ENCODE results near the gene ZNF417. TPM values are rescaled to one million over a fixed set of nuclear protein-coding genes. Genes with fewer than 3 reads are reported as not detected.
"Not testable (repeated sequence)": the region's sequence is repeated elsewhere in the genome, so short reads cannot be mapped to it uniquely, and the experiment has no call there.

Gene ZNF417
- total RNA-seq, 1 experiment from 2014 or later: 16.6 TPM

DNA sequence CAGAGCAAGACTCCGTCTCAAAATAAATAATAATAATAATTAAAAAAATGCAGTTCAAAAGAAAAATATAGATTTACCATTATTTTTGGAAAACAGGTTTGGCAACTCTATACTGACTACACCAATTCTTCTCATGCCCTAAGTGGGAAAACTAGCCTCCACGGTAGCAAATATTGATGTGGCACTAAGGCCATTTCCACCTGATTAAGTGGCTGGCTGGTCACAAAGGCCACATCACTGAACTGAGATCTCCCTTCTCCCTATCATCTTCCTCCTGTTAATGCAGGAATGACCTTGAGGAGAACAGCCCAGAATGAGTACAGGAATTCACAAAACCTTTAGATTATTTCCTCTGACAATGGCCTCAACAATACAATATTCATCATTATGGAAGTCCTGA is 46.2 kb downstream of the ZNF417 start:
- Mint-ChIP-seq H3K9me3 (ENCODE audit: unreplicated experiment) (peaks cover 18% of the 10 kb centered on the region), H3K4me3 (ENCODE audit: unreplicated experiment) (no peak overlapping the region), H3K27me3 (ENCODE audit: insufficient read depth, unreplicated experiment) (no peaks in the 10 kb centered on the region), H3K4me1 (ENCODE audit: low read depth, unreplicated experiment) (no peaks in the 10 kb centered on the region), H3K36me3 (ENCODE audit: insufficient read depth, unreplicated experiment) (peaks cover 100% of the 10 kb centered on the region), H3K27ac (ENCODE audit: unreplicated experiment) (peak overlapping the region; percentile 57)
- Histone ChIP-seq H3K36me3 (ENCODE audit: control insufficient read depth, insufficient read depth, low read length) (peaks cover 8% of the 10 kb centered on the region), H3K9me3 (peaks cover 55% of the 10 kb centered on the region), H3K4me1 (no peaks in the 10 kb centered on the region), H3K27me3 (replicated peaks; ENCODE audit: control insufficient read depth, insufficient read depth, low read length) (no peaks in the 10 kb centered on the region), H3K4me3 (ENCODE audit: low read depth, low read length) (no peak overlapping the region)
- BruUV-seq (replicated peaks): no TSS peak
- intact Hi-C loops (cut with micrococcal nuclease; ENCODE audit: unreplicated experiment): no loop called here
- DNase-seq: no peak
- ChIA-PET POLR2A (interaction anchor here (0.7 kb wide), 1 partner anchor 50 kb away, joined by 3 read pairs; no protein-coding TSS in a partner anchor), CTCF (no interaction called here)
- TF ChIP-seq, protein P1, sequence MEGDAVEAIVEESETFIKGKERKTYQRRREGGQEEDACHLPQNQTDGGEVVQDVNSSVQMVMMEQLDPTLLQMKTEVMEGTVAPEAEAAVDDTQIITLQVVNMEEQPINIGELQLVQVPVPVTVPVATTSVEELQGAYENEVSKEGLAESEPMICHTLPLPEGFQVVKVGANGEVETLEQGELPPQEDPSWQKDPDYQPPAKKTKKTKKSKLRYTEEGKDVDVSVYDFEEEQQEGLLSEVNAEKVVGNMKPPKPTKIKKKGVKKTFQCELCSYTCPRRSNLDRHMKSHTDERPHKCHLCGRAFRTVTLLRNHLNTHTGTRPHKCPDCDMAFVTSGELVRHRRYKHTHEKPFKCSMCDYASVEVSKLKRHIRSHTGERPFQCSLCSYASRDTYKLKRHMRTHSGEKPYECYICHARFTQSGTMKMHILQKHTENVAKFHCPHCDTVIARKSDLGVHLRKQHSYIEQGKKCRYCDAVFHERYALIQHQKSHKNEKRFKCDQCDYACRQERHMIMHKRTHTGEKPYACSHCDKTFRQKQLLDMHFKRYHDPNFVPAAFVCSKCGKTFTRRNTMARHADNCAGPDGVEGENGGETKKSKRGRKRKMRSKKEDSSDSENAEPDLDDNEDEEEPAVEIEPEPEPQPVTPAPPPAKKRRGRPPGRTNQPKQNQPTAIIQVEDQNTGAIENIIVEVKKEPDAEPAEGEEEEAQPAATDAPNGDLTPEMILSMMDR (IDR thresholded peaks at IDR 0.05; ENCODE audit: insufficient read depth in 1 of 2, low read depth in 1 of 2, low read length in 1 of 2, severe bottlenecking in 1 of 2, unreplicated experiment in 1 of 2): no peak

DNA sequence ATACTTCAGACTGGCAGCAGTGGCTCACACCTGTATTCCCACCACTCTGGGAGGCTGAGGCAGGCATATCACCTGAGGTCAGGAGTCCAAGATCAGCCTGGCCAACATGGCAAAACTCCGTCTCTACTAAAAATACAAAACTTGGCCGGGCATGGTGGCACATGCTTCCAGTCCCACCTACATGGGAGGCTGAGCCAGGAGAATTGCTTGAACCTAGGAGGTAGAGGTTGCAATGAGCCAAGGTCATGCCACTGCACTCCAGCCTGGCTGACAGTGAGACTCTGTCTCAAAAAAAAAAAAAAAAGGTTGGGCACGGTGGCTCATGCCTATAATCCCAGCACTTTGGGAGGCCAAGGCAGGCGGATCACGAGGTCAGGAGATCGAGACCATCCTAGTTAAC is 46.7 kb downstream of the ZNF417 start:
- DNase-seq; intact Hi-C loops (cut with micrococcal nuclease; ENCODE audit: unreplicated experiment); H3K4me1 Mint-ChIP-seq (ENCODE audit: low read depth, unreplicated experiment); BruUV-seq (replicated peaks); H3K4me3 ChIP-seq (ENCODE audit: low read depth, low read length); H3K4me1 ChIP-seq; H3K27me3 ChIP-seq (replicated peaks; ENCODE audit: control insufficient read depth, insufficient read depth, low read length); H3K4me3 Mint-ChIP-seq (ENCODE audit: unreplicated experiment); H3K27me3 Mint-ChIP-seq (ENCODE audit: insufficient read depth, unreplicated experiment); H3K36me3 ChIP-seq (ENCODE audit: control insufficient read depth, insufficient read depth, low read length); CTCF ChIA-PET: not testable (repeated sequence)
- H3K27ac Mint-ChIP-seq (ENCODE audit: unreplicated experiment): peak overlapping the region; percentile 57
- peaks cover 15% of the 10 kb centered on the region for H3K9me3 Mint-ChIP-seq (ENCODE audit: unreplicated experiment)
- POLR2A ChIA-PET: interaction anchor here (0.7 kb wide), 1 partner anchor 50 kb away, joined by 3 read pairs; no protein-coding TSS in a partner anchor
- H3K9me3 ChIP-seq: peaks cover 55% of the 10 kb centered on the region
- H3K36me3 Mint-ChIP-seq (ENCODE audit: insufficient read depth, unreplicated experiment): peaks cover 100% of the 10 kb centered on the region

GRCh38 chr19:57867868-57868492 is 48.4 kb downstream of the ZNF417 start:
- CTCF ChIA-PET: no interaction called here
- H3K36me3 ChIP-seq (ENCODE audit: control insufficient read depth, insufficient read depth, low read length): peaks cover 9% of the 10 kb centered on the region
- TF ChIP-seq, protein P1 (IDR thresholded peaks at IDR 0.05; ENCODE audit: insufficient read depth in 1 of 2, low read depth in 1 of 2, low read length in 1 of 2, severe bottlenecking in 1 of 2, unreplicated experiment in 1 of 2): no peak
- H3K27me3 ChIP-seq (replicated peaks; ENCODE audit: control insufficient read depth, insufficient read depth, low read length): no peaks in the 10 kb centered on the region
- POLR2A ChIA-PET: no interaction called here
- no peak for DNase-seq
- H3K9me3 ChIP-seq: peaks cover 45% of the 10 kb centered on the region
- Mint-ChIP-seq H3K9me3 (ENCODE audit: unreplicated experiment) (no peaks in the 10 kb centered on the region), H3K4me1 (ENCODE audit: low read depth, unreplicated experiment) (no peaks in the 10 kb centered on the region), H3K27me3 (ENCODE audit: insufficient read depth, unreplicated experiment) (no peaks in the 10 kb centered on the region), H3K4me3 (ENCODE audit: unreplicated experiment) (peak overlapping the region; percentile 37), H3K36me3 (ENCODE audit: insufficient read depth, unreplicated experiment) (peaks cover 100% of the 10 kb centered on the region), H3K27ac (ENCODE audit: unreplicated experiment) (no peak overlapping the region)
- H3K4me3 ChIP-seq (ENCODE audit: low read depth, low read length): no peak overlapping the region
- BruUV-seq (replicated peaks): no TSS peak
- H3K4me1 ChIP-seq: no peaks in the 10 kb centered on the region
- intact Hi-C loops (cut with micrococcal nuclease; ENCODE audit: unreplicated experiment): no loop called here

Other genes starting within 250 kb of the ZNF417 start
- gene ZSCAN4, start 247.7 kb downstream of the ZNF417 start, total RNA-seq (2022): not detected in 2 replicates
- 12.7 and 14.8 TPM in 2 replicates for gene ZNF551, start 234.6 kb downstream of the ZNF417 start, total RNA-seq (2022)
- gene ZNF154, start 207.4 kb downstream of the ZNF417 start, total RNA-seq (2022): not detected in 2 replicates
- gene ZNF671, start 189.0 kb downstream of the ZNF417 start, total RNA-seq (2022): not detected in 2 replicates
- 15.6 and 16.0 TPM in 2 replicates for gene ZNF776, start 169.8 kb downstream of the ZNF417 start, total RNA-seq (2022)
- 6.2 and 9.1 TPM in 2 replicates for gene ZNF586, start 146.9 kb downstream of the ZNF417 start, total RNA-seq (2022)
- 38.6 and 48.2 TPM in 2 replicates for gene ZNF552, start 101.7 kb downstream of the ZNF417 start, total RNA-seq (2022)
- gene ZNF587B, start 86.3 kb downstream of the ZNF417 start, total RNA-seq (2022): 32.5 and 35.4 TPM in 2 replicates
- gene ZNF587, start 66.7 kb downstream of the ZNF417 start, total RNA-seq (2022): 70.5 and 78.0 TPM in 2 replicates
- gene ZNF814, start 27.6 kb downstream of the ZNF417 start, total RNA-seq (2022): 8.3 and 9.4 TPM in 2 replicates
- 0.50 and 0.51 TPM in 2 replicates for gene ZNF418, start 18.8 kb upstream of the ZNF417 start, total RNA-seq (2022)
- 1.5 and 1.9 TPM in 2 replicates for gene ZNF256, start 31.1 kb upstream of the ZNF417 start, total RNA-seq (2022)
- 0.45 TPM in 1 of 2 replicates, not detected in the other for gene C19orf18, start 57.9 kb upstream of the ZNF417 start, total RNA-seq (2022)
- 13.0 and 13.9 TPM in 2 replicates for gene ZNF606, start 86.2 kb upstream of the ZNF417 start, total RNA-seq (2022)
- not detected in 2 replicates for gene ZSCAN1, start 117.4 kb upstream of the ZNF417 start, total RNA-seq (2022)
- not detected in 2 replicates for gene ZNF135, start 142.7 kb upstream of the ZNF417 start, total RNA-seq (2022)
- not detected in 2 replicates for gene ZSCAN18, start 181.6 kb upstream of the ZNF417 start, total RNA-seq (2022)
- gene ZNF329, start 234.2 kb upstream of the ZNF417 start, total RNA-seq (2022): 4.4 and 5.4 TPM in 2 replicates

Data from Caco-2 (cell line).